ENCODE measurements around the gene FCN1.
A peak's percentile ranks its signal among the peaks of the same experiment; 100 is the strongest.
"Not testable (repeated sequence)": the region's sequence is repeated elsewhere in the genome, so short reads cannot be mapped to it uniquely, and the experiment has no call there.

The FCN1 gene

DNA sequence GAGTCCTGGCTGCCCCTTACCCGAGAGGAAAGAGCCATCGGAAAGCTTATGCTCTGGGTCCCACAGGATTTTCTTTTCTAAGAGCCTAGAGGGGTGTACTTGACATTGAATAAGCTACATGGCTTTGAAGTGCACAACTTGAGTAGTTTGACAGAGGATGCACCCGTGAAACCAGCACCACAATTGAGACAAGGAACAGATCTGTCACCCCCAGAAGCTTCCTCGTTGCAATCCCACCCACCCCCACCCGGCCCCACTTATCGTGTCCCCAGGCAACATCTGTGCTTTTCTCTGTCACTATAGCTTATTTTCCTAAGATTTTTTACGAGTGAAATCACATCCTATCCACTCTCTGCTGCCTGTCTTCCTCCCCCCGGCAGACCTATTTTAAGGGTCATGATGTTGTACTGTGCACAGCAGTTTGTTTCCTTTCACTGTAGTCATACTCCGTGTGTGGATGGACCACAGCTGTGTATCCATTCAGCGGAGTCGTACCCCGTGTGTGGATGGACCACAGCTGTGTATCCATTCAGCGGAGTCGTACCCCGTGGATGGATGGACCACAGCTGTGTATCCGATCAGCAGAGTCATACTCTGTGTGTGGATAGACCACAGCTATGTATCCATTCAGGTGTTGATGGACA lies 45.9 kb downstream of the FCN1 start:
- DNase-seq (ENCODE audit: low spot score) = no peak

DNA sequence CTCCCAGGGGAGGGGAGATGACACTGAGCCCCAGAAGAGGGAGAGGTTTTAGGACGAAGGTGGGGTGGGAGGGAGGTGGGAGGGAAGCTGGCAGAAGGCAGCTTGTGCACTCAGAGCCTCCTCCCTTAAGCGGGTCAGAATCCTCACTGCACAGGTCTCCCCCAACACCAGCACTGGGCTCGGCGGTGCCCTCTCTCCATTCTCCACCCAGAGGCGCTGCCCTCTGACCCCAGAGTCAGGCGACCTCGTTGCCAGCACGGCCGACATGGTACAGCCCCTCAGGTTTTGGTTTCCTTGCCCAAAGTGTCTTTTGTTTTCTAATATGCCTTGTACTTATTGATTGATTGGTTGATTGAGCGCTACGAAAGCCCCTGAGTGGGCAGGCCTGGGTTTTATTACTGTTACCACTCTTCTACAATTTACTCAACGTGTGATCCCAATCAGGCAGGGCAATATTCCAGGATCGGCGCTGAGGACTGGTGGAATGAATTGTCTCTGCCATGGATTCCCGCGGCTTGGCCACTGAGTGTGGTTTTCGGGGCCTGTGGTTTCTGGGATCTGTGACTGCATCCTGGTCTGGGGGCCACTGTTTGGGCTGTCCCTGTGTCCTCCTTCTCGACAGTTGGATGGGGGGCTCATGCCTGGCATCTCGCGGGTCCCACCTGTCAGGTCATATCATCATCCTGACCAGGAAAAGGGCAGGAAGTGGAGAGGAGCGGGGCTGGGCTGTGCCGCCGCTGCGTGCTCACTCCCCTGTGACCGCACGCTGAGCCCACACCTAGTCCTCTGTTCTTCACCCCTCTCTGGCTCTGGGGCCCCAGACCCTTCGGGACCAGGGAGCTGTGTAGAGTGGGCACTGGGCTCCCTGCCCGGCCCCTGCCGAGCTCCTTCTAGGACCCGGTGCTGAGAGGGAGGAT lies 46.7 kb downstream of the FCN1 start:
- no peak for DNase-seq (ENCODE audit: low spot score)

DNA sequence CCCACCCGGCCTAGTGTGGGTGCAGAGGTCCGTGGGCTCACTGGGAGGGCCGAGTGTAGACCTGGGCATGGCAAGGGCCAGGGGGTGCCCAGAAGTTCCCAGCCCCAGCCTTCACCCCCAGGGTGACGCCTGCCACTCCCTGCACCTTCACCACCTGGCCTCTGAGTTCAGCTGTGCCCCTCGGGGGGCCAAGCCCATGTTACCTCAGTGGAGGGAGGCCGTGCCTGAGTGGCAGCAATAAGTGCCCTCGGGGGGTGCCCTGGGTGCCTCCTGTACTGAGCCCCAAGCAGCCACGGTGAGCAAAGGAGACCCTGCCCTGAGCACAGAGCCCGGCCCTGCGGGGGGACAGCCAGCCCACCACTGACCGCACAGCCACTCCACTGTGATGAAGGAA lies 47.4 kb downstream of the FCN1 start:
- no peak for DNase-seq (ENCODE audit: low spot score)

DNA sequence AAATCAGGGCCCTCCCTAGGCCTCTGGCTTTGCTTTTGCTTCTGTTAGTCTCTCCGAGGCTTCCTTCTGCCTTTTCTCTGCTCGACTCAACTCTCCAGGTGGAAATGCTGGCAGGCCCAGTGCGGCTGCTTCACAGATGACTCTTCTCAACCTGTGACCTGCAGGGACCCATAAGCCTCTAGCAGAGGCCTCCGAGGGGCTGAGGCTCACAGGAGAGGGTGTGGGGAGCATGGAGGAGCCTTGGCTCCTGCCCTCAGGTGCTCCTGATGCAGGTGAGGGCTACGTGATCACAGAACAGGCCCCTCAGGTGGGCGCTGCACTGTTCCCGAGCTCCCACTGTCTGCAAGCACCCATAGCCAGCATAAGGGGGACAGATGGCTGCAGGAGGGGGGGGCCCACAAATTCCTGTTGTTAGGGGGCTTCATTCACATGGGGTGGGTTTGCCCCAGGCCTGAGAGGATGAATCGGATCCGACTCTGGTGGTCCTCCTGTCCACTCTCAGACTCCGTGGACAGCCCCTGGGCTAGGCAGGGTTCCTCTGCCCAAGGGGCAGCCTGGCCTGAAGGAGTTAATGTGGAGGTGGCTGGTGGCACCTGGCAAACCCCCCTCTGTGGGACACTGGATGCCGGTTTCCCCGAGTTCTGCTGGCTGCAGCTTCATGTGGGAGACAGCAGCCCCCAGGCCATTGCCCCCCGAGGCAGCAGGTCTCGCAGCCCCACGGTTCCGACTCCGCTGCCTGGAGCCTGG lies 48.0 kb downstream of the FCN1 start:
- DNase-seq (ENCODE audit: low spot score) = no peak

DNA sequence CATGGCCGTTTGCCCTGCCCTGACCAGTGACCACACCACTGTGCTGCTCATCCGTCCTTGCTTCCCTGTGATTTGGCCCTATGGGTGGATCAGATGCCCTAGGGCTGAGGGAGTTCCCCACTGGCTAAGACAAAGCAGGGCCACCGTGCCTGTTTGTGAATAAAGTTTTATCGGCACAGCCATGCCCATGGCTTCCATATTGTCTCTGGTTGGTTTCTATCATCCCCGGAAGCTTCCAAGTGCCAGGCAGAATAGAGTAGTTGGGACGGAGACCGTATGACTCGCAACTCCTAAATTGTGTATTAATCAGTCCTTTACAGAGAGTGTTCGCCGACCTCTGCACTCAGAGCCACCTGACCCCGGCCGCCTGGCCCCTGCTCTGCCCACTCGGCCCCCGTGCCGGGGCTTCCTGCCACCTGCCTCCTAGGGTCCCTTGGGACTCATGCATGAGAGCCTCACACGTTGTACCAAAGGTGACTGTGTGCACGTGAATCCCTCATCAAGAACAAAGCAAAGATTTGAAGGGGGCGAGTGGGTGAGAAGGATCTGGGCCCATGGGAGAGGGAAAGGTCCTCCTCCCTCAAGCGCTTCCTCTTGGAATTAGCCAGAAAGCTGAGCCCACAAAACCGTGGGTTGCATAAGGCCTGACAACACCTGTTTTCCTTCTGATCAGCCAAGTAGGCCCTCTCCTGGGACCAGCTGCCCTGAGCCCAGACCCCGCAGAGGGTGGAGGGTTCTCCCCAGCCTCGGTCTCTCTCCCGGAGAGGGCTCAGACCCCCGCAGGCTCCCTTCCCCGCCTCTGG lies 48.8 kb downstream of the FCN1 start:
- no peak for DNase-seq (ENCODE audit: low spot score)

DNA sequence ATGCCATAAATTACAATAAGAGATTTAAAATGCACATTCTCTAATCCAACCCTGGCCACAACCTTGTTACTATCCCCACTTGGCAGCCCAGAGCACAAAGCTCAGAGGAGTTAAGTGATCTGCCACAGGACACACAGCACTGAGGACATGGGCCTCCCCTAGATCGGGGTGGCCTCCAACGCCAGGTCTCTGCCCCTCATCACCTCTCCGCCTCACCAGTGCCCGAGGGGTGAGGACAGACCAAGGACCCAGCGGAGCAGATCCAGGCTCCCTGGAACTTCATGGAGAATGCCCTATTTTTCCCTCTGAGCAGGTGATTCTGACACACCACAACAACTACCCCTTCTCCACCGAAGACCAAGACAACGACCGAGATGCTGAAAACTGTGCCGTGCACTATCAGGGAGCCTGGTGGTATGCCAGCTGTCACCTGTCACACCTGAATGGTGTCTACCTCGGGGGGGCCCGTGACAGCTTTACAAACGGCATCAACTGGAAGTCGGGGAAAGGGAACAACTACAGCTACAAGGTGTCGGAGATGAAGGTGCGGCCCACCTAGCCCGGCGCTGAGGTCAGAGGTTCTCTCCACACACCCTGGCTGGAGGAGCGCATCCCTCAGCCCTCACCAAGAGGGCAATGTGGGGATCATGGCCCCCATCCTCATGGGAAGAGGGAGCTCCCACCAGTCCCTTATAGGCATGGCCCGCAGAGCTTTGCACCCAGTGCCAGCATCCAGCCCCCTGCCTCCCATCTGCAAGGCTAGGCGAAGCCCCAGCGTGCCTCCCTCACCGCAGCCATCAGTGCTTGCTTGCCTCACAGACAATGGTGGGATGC lies 49.6 kb downstream of the FCN1 start:
- DNase-seq (ENCODE audit: low spot score) = no peak

DNA sequence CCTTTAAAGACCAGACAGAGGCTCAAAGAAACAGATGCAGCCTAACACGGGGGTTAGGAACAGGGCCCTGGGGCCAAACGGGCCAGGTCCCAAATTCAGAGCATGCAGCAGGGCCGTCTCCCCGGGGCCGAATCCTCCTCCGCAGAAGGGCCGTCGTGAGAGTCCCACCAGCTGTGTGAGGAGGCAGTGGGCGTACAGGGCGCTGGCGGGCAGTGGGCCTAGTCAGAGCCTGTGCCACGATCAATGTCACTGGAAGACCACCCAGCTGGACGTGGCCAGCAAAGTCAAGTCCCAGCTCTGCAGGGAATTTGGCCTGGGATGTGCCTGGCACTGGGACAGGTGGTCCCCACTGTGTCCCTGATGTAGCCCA lies 52.9 kb downstream of the FCN1 start:
- no peak for DNase-seq (ENCODE audit: low spot score)

DNA sequence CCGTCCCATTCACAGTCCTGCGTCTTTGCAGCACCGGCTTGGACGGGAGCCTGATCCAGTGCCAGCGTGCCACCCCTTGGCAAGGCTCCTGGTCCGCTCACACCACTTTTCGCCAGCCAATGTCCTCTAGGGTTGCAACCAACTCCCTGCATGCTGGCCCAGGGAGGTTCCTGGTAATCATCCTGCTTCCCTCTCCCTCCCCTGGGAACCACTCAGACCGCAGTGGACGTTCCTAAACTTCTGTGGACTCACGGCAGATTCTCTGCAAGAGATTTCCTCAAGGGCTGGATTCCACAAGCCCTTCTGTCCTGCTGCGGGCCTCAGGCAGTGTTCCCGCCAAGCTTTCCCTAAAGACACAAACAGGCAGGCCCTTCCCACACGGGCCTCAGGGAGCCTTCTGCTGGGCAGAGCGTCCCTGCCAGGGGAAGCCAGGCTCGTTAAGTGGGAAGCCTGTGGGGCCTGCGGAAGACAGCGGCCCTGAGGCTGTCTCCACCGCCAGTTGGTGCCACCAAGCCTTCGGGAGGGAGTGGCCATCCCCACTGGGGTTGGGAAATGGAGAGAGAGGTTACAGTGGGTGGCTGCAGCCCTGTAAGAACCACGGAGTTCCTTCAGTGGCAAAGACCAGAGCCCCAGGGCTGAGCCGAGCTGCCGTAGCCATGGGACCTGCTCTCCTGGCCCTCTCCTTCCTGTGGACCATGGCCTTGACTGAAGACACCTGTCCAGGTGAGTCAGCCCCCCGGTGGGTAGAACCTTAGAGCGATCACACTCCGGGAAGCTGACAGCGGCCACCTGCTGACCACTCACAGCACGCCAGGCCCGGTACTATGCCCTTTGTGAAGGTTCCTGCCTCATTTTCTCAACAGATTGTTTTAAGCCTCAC lies 53.5 kb downstream of the FCN1 start:
- peak; percentile 48 for DNase-seq (ENCODE audit: low spot score)

DNA sequence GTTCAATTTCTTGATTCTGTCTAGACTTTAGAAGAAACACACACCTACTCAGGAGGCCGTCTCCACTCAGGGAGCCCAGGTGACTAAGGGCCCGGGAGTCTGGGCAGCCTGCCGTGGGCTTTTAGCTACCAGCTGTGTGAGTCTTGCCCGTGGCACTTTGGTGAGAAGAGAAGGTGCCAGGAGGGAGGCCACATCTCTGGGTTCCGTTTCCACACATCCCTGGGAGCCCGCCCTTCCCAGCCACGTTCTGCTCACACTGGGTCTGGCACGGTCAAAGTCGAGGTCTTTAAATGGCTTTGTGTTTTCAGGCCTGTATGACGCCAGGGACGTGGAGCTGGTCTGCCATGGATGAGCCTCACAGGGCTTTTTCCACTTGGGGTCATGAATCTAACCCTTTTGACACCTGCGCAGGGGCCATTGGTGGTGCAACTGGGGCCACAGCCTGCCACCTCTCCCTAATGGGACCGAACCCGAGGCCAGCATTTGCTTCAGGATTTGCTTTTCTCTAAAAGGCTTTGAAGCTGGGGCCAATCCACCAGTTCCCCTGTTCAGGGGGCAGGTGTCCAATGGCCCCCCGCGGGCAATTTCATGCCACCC lies 54.3 kb downstream of the FCN1 start:
- DNase-seq (ENCODE audit: low spot score) = no peak

DNA sequence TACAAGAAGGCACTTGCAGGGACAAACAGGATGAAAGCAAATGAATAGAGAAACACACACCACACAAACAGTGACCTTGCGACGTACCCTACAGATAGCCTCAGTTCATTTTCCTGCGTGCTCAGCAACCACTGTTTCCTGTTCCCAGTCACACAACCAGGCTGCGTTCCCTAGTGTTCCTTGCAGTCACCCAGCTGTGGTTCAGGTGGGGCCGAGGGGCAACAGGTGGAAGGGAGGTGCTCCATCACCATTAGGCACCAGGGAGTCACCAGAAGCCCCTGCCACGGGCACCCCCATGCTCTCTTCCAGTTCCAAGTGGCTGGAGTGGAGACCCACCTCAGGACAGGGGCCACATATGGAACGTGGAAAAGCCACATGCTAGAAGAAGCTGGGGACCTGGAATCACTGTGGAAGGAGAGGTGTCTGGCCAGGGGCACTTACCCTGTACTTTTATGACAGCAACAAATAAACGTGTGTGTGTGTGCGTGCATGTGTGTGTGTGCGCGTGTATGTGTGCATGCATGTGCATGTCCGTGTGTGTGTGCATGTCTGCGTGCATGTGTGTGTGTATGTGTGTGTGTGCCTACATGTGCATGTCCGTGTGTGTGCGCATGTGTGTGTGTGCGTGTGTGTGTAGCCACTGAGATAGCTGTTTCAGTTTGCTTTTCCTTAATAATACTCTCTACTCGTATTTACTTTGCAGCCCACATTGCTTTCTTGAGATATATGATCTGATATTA lies 55.9 kb downstream of the FCN1 start:
- DNase-seq (ENCODE audit: low spot score) = no peak

DNA sequence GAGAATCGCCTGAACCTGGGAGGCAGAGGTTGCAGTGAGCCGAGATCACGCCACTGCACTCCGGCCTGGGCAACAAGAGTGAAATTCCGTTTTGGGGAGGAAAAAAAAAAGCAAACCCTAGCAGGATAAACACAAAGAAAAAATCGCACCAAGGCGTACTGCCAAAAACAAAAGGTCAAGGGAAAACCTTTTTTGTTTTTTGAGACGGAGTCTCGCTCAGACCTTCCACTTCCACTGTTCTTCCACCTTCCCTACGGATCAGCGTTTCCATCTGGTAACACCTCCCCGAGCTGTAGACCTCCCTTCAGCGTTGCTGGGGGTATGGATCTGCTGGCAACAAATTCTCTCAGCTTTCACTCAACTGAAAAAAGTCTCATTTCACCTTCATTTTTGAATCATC lies 57.2 kb downstream of the FCN1 start:
- DNase-seq (ENCODE audit: low spot score) = no peak

DNA sequence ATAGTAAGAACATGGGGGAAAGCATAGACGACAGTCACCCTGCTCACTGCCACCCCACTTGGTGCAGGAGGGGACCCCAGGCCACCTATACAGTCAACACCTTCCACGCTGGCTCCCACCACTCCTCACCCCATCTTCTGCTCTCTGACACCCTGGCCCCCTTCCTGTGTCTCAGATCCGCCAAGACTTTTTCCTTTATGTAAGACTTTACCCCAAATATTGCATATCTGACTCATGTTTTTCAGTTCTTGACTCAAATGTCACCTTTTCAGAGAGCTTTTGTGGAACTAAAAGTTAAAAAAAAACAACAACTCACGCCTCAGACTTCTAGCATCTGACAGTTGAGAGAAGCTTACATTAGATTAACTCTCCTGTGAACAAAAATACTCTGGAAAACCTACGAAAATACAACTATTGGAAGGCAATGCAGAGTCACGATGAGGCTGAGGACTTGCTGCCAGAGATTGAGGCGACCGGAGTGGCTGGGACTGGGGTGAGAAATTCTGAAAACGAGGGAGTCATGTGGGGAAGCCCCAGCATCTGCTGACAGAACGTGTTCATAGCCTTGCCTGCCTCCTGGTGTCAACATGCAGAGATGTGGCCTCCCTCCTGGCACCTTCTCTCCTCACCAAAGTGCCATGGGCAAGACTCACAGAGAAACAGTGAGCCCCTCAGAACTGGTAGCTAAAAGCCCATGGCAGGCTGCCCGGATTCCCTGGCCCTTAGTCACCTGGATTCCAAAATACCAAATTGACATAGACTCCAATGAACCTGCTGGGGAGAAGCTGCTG lies 59.5 kb downstream of the FCN1 start:
- DNase-seq (ENCODE audit: low spot score) = no peak

DNA sequence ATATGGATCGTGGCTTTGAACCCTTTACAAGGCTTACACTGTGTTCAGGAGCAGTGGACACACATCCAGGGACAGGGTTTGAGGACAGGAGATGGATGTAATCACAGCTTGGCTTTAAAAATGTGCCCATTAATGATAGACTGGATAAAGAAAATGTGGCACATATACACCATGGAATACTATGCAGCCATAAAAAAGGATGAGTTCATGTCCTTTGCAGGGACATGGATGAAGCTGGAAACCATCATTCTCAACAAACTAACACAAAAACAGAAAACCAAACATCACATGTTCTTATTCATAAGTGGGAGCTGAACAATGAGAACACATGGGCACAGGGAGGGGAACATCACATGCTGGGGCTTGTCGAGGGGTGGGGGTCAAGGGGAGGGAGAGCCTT lies 60.3 kb downstream of the FCN1 start:
- DNase-seq (ENCODE audit: low spot score) = not testable (repeated sequence)

DNA sequence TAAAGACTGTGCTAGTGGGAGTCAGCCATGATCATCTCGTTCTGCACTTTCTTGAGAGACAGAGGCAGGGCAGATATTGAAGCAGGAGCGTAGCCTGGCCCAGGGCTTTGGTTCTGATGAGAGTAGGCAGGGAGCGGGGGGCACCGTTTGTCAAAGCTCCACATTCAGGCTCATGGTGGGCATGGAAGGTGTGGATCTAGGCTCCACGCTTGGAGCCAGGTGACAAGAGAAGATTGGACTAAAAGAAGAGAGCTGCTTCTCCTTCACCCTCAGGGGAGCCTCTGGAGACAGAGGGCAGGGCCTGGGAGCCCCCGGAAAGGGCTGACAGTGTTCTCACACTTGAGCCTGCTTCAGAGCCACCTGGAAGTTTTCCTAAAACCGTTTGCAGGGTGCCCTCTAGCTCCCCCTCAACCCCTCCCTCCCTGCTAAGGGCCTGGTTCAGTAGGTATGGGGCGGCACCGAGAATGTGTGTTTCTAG lies 61.8 kb downstream of the FCN1 start:
- no peak for DNase-seq (ENCODE audit: low spot score)

Data from Ammon's horn (tissue), 1 donor.